ENCODE measurements around the gene SNHG17. TPM values are rescaled to one million over a fixed set of nuclear protein-coding genes. Genes with fewer than 3 reads are reported as not detected.

The SNHG17 gene
- total and polyA plus RNA-seq, 9 of the 15 experiments (the other 6 are each of a cell fraction or from before 2014, with no cell fraction given), result 29.8 to 106 (median 57.7) TPM

GRCh38 chr20:38472513-38473366 lies 37.6 kb upstream of the SNHG17 start, which contains the start of gene RALGAPB:
Gene RALGAPB, plus strand, starts transcription at chr20:38472843. Its CDS starts 15,590 bp downstream, at chr20:38488433.
- FAIRE-seq (peak; percentile 96), ATAC-seq (peak; percentile 96), DNase-seq (ENCODE audit: extremely low read depth in 1 of 4, low spot score in 3 of 4) (peak; percentile 92 to 100 (median 95))
- Histone ChIP-seq H3K27me3 (ENCODE audit: control insufficient read depth in 2 of 2, insufficient read depth in 2 of 2, low read length in 2 of 2) (no peaks in the 10 kb centered on the region), H3K4me3 (peak within 1 kb of the TSS; percentile 96), H3K9me3 (replicated peaks; ENCODE audit: control insufficient read depth, insufficient read depth, low read depth, low read length) (no peaks in the 10 kb centered on the region), H3K36me3 (ENCODE audit: control insufficient read depth, insufficient read depth, low read length) (0 out of 3 replicates have a peak, but pooled peaks cover 4% of the 10 kb centered on the region), H3K9me1 (ENCODE audit: control insufficient read depth, insufficient read depth, low read length) (no peaks in the 10 kb centered on the region), H3K4me1 (replicated peaks in 1 of 2; ENCODE audit: control insufficient read depth in 2 of 2, insufficient read depth in 2 of 2, low read length in 2 of 2) (peaks cover 10 to 16% of the 10 kb centered on the region in 2 experiments; a peak in 4 of 5 replicates), H3K27ac (ENCODE audit: extremely low read depth, low read depth, low read length) (peak within 1 kb of the TSS; percentile 74), H3K79me2 (ENCODE audit: control insufficient read depth, insufficient read depth, low read length) (peaks cover 49% of the 10 kb centered on the region), H3K4me2 (ENCODE audit: insufficient read depth, low read length) (peak within 1 kb of the TSS; percentile 92), H2AFZ (ENCODE audit: low read depth, low read length) (peak within 1 kb of the TSS; percentile 99), H4K20me1 (replicated peaks; ENCODE audit: control insufficient read depth, insufficient read depth, low read length) (peaks cover 8% of the 10 kb centered on the region; the same call in 1 of the 2 replicates), H3K9ac (ENCODE audit: insufficient read depth in 1 of 2, low read depth in 2 of 2, low read length in 2 of 2) (peak within 1 kb of the TSS; percentile 74 to 95)
- ChIA-PET POLR2A (interaction anchor here (0.6 to 2.8 kb wide), 13 partner anchors 10 to 47 kb away, joined by 3 to 21 read pairs (median 5); partner anchors contain the start of gene SNHG17), CTCF (ENCODE audit: low intra/inter-chr PET ratio) (interaction anchor here (0.8 to 1.7 kb wide), 3 partner anchors 26 to 135 kb away, joined by 3 to 7 read pairs (median 6); partner anchors contain the start of gene SNHG17)
- 1% methylated on average over 57 of the region's 81 CpGs for WGBS (ENCODE audit: insufficient coverage, low coverage, missing lambda C conversion rate)
- intact Hi-C loops (cut with micrococcal nuclease) (loop anchor here (2.0 to 5.0 kb wide), 2 partner anchors 20 to 35 kb away; partner anchors contain the start of gene SNHG17), in situ Hi-C loops (cut with MboI) (no loop called here)
- no TSS peak for BruUV-seq (replicated peaks)
- TF ChIP-seq RBM14 (IDR thresholded peaks at IDR 0.05; ENCODE audit: borderline replicate concordance, insufficient read depth, low read depth, low read length) (no peak), CBFA2T3 (IDR thresholded peaks at IDR 0.05) (no peak), TOE1 (IDR thresholded peaks at IDR 0.05; ENCODE audit: borderline replicate concordance) (0 out of 2 replicates have a peak, but pooled peaks have one; percentile 19), TOE1 (CRISPR knock-in tag; IDR thresholded peaks at IDR 0.05; ENCODE audit: borderline replicate concordance, low read depth) (no peak), MIER1 (IDR thresholded peaks at IDR 0.05; ENCODE audit: low read depth) (no peak), CREB1 (IDR thresholded peaks at IDR 0.05) (peak; percentile 55; the same call in 1 of the 2 replicates), CREB1 (CRISPR knock-in tag; IDR thresholded peaks at IDR 0.05) (peak; percentile 80), MXI1 (IDR thresholded peaks at IDR 0.05; ENCODE audit: low read depth, low read length) (peak; percentile 100), NCOA2 (IDR thresholded peaks at IDR 0.05; ENCODE audit: partially characterized antibody in 2 of 2) (peak in 1 of 2 experiments; percentile 94), UBTF (IDR thresholded peaks at IDR 0.05; ENCODE audit: borderline replicate concordance in 1 of 2, low read depth in 2 of 2, low read length in 2 of 2) (0 out of 4 replicates have a peak, but pooled peaks of 1 of the 2 experiments have one; percentile 17), PHF8 (IDR thresholded peaks at IDR 0.05; ENCODE audit: borderline replicate concordance, low read length) (peak; percentile 95; the same call in 1 of the 2 replicates), IRF2 (CRISPR knock-in tag; IDR thresholded peaks at IDR 0.05) (no peak), NONO (IDR thresholded peaks at IDR 0.05; ENCODE audit: low read depth in 2 of 2, low read length in 1 of 2) (peak in 1 of 2 experiments; percentile 66; a peak in 1 of 4 replicates), TAF1 (IDR thresholded peaks at IDR 0.05; ENCODE audit: control insufficient read depth, extremely low read depth, insufficient read depth, low read length, severe bottlenecking) (peak; percentile 25), ZNF589 (CRISPR knock-in tag; IDR thresholded peaks at IDR 0.05; ENCODE audit: low read depth) (no peak), ZNF239 (CRISPR knock-in tag; IDR thresholded peaks at IDR 0.05) (no peak), POLR3A (IDR thresholded peaks at IDR 0.05; ENCODE audit: borderline replicate concordance, extremely low read depth, insufficient read depth, insufficient read length) (no peak)

Measured in K562 (cell line).